MCF 10A (cell line): ENCODE measurements around the gene OR2AT4. TPM values are rescaled to one million over a fixed set of nuclear protein-coding genes. Genes with fewer than 3 reads are reported as not detected.
A peak's percentile ranks its signal among the peaks of the same experiment; 100 is the strongest.

Source experiments
- BruUV-seq: library from RNA; stranded (reverse); fragments of 400-500 nt; replicated peaks from 2 replicates; lab custom pipeline; 2021; lab: Mats Ljungman, UMichigan
- CTCF ChIA-PET: fragments of 300-600 bp; sonication (Branson Sonifier 250); formaldehyde crosslinking; extraction: SDS; loops from one replicate; lab custom pipeline; 2021; ENCODE audit warnings: antibody characterized with exemption, inconsistent platforms; lab: Yijun Ruan, JAX
- POLR2A ChIA-PET: fragments of 300-600, 350-650 bp; sonication (Branson Sonifier 250); formaldehyde crosslinking; extraction: SDS; loops from one replicate; lab custom pipeline; 2020; ENCODE audit warnings: antibody characterized with exemption, inconsistent platforms; lab: Yijun Ruan, JAX
- DNase-seq: peaks from one replicate; pipeline ENCODE4 v3.0.0-alpha.2; 2018; ENCODE audit not compliant: unreplicated experiment
- H3K27ac Mint-ChIP-seq: one replicate; pipeline ENCODE4 v1.8.0; 2022; ENCODE audit warnings: mild to moderate bottlenecking, low read depth, mixed read lengths; ENCODE audit not compliant: unreplicated experiment
- H3K27me3 Mint-ChIP-seq: one replicate; pipeline ENCODE4 v1.8.0; 2022; ENCODE audit warnings: mixed read lengths; ENCODE audit not compliant: insufficient read depth, unreplicated experiment
- H3K36me3 Mint-ChIP-seq: one replicate; pipeline ENCODE4 v1.8.0; 2022; ENCODE audit warnings: mild to moderate bottlenecking, moderate library complexity, mixed read lengths; ENCODE audit not compliant: insufficient read depth, unreplicated experiment
- H3K4me1 Mint-ChIP-seq: one replicate; pipeline ENCODE4 v1.8.0; 2022; ENCODE audit warnings: mixed read lengths; ENCODE audit not compliant: insufficient read depth, unreplicated experiment
- H3K4me3 Mint-ChIP-seq: one replicate; pipeline ENCODE4 v1.8.0; 2022; ENCODE audit warnings: mild to moderate bottlenecking, moderate library complexity, mixed read lengths; ENCODE audit not compliant: unreplicated experiment
- H3K9me3 Mint-ChIP-seq: one replicate; pipeline ENCODE4 v1.8.0; 2022; ENCODE audit warnings: mixed read lengths; ENCODE audit not compliant: unreplicated experiment
- intact Hi-C: fragments of 100-400 bp; cut with micrococcal nuclease; formaldehyde crosslinking; loops from 2 replicates; pipeline ENCODE4 v1.14.1; 2022
- total RNA-seq: library from RNA; stranded (reverse); gene quantifications from 2 replicates; pipeline ENCODE4 v1.2.3, GENCODE V29; 2022
- TF ChIP-seq, protein P1 (sequence below): fragments of 200-600 bp; IDR thresholded peaks from one replicate; pipeline ENCODE4 v1.8.0; 2022; ENCODE audit warnings: antibody characterized with exemption, mild to moderate bottlenecking; ENCODE audit not compliant: unreplicated experiment

OR2AT4 gene
- total RNA-seq, 1 experiment from 2014 or later = not detected

GRCh38 chr11:75059299-75059698 lies 37.4 kb downstream of the OR2AT4 start:
- Mint-ChIP-seq H3K27ac (no peak overlapping the region), H3K4me3 (no peak overlapping the region), H3K36me3 (no peaks in the 10 kb centered on the region), H3K9me3 (no peaks in the 10 kb centered on the region), H3K4me1 (no peaks in the 10 kb centered on the region), H3K27me3 (peaks cover 17% of the 10 kb centered on the region)
- intact Hi-C loops = no loop called here
- TF ChIP-seq, protein P1, sequence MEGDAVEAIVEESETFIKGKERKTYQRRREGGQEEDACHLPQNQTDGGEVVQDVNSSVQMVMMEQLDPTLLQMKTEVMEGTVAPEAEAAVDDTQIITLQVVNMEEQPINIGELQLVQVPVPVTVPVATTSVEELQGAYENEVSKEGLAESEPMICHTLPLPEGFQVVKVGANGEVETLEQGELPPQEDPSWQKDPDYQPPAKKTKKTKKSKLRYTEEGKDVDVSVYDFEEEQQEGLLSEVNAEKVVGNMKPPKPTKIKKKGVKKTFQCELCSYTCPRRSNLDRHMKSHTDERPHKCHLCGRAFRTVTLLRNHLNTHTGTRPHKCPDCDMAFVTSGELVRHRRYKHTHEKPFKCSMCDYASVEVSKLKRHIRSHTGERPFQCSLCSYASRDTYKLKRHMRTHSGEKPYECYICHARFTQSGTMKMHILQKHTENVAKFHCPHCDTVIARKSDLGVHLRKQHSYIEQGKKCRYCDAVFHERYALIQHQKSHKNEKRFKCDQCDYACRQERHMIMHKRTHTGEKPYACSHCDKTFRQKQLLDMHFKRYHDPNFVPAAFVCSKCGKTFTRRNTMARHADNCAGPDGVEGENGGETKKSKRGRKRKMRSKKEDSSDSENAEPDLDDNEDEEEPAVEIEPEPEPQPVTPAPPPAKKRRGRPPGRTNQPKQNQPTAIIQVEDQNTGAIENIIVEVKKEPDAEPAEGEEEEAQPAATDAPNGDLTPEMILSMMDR = no peak
- BruUV-seq = no TSS peak
- CTCF ChIA-PET = interaction anchor here (0.6 to 1.5 kb wide), 2 partner anchors 37 to 41 kb away, joined by 3 to 5 read pairs; no protein-coding TSS in a partner anchor
- POLR2A ChIA-PET = interaction anchor here (1.3 kb wide), 1 partner anchor 14 kb away, joined by 3 read pairs; no protein-coding TSS in a partner anchor
- DNase-seq = no peak

DNA sequence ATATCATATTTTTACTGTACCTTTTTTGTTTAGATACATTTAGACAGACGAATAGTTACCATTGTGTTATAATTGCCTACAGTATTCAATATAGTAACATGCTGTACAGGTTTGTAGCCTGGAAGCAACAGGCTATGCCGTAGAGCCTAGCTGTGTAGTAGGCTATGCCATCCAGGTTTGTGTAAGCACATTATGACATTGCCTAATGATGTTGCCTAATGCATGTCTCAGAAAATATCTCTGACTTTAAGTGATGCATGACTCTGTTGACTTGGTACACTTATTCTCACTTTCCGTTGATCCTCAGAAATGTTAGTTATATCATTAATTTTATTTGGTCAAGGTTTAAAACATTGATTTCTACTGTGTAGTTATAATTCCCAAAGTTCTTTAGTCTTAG lies 39.9 kb downstream of the OR2AT4 start:
- no peak overlapping the region for H3K4me3 Mint-ChIP-seq
- ChIA-PET CTCF (no interaction called here), POLR2A (no interaction called here)
- BruUV-seq = no TSS peak
- peak; percentile 43 for DNase-seq
- no peak overlapping the region for H3K27ac Mint-ChIP-seq
- TF ChIP-seq, protein P1 = no peak
- H3K36me3 Mint-ChIP-seq = no peaks in the 10 kb centered on the region
- no peaks in the 10 kb centered on the region for H3K4me1 Mint-ChIP-seq
- H3K9me3 Mint-ChIP-seq = peaks cover 13% of the 10 kb centered on the region
- intact Hi-C loops = no loop called here
- H3K27me3 Mint-ChIP-seq = peaks cover 17% of the 10 kb centered on the region

DNA sequence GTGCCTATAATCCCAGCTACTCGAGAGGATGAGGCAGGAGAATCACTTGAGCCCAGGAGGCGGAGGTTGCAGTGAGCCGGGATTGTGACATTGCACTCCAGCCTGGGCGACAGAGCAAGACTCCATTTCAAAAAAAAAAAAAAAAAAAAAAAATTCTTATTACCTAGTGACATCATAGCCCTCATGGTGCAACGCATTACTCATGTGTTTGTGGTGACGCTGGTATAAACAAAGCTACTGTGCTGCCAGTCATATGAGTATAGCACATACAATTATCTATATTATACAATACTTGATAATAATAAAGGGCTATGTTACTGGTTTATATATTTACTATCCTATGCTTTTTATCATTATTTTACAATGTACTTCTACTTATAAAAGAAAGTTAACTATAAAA lies 41.2 kb downstream of the OR2AT4 start:
- peak; percentile 42 for DNase-seq
- Mint-ChIP-seq H3K4me1 (no peaks in the 10 kb centered on the region), H3K9me3 (peaks cover 13% of the 10 kb centered on the region), H3K27me3 (peaks cover 17% of the 10 kb centered on the region), H3K36me3 (no peaks in the 10 kb centered on the region), H3K4me3 (no peak overlapping the region), H3K27ac (no peak overlapping the region)
- BruUV-seq = no TSS peak
- TF ChIP-seq, protein P1 = no peak
- CTCF ChIA-PET = interaction anchor here (0.6 kb wide), 1 partner anchor 43 kb away, joined by 3 read pairs; no protein-coding TSS in a partner anchor
- POLR2A ChIA-PET = no interaction called here
- intact Hi-C loops = no loop called here

DNA sequence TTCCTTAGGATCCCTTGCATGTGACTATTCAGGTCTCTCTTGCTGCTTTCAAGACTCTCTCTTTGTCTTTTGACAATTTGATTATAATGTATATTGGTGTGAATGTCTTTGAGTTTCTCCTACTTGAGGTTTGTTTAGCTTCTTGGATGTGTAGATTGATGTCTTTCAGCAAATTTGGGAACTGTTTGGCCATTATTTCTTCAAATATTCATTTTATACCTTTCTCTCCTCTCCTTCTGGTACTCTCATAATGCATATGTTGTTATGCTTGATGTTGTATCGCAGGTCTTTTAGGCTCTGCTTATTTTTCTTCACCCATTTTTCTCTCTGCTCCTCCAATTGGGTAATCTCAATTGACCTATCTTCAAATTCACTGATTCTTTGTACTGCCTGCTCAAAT lies 44.2 kb downstream of the OR2AT4 start:
- intact Hi-C loops = no loop called here
- Mint-ChIP-seq H3K9me3 (peaks cover 13% of the 10 kb centered on the region), H3K27me3 (no peaks in the 10 kb centered on the region), H3K27ac (no peak overlapping the region), H3K36me3 (no peaks in the 10 kb centered on the region), H3K4me1 (peaks cover 2% of the 10 kb centered on the region), H3K4me3 (no peak overlapping the region)
- ChIA-PET POLR2A (no interaction called here), CTCF (interaction anchor here (0.6 kb wide), 1 partner anchor 142 kb away, joined by 3 read pairs; no protein-coding TSS in a partner anchor)
- TF ChIP-seq, protein P1 = no peak
- no TSS peak for BruUV-seq
- DNase-seq = no peak
